ENCODE measurements around the gene CCR9. TPM values are rescaled to one million over a fixed set of nuclear protein-coding genes. Genes with fewer than 3 reads are reported as not detected.

CCR9 gene
- total and polyA plus RNA-seq, 10 of the 15 experiments (the other 5 are each of a cell fraction or from before 2014, with no cell fraction given): 0.05 to 3.9 (median 2.4) TPM

GRCh38 chr3:45929042-45929679, 42.8 kb downstream of the CCR9 start (continued):
- TF ChIP-seq MYC (IDR thresholded peaks at IDR 0.05; ENCODE audit: insufficient read depth, insufficient read length, insufficient replicate concordance, low read length, severe bottlenecking): no peak
- 0 out of 4 replicates have a peak, but pooled peaks of 1 of the 2 experiments have one; percentile 25 for TF ChIP-seq BHLHE40 (IDR thresholded peaks at IDR 0.05; ENCODE audit: borderline replicate concordance in 1 of 2, low read depth in 2 of 2, low read length in 1 of 2)
- no peak for TF ChIP-seq CUX1 (IDR thresholded peaks at IDR 0.05; ENCODE audit: insufficient replicate concordance, low read depth, low read length)
- peak; percentile 66; the same call in 1 of the 2 replicates for TF ChIP-seq RB1 (IDR thresholded peaks at IDR 0.05; ENCODE audit: borderline replicate concordance)
- no peak for TF ChIP-seq HCFC1 (IDR thresholded peaks at IDR 0.05; ENCODE audit: low read length)
- no peak for TF ChIP-seq JUNB (IDR thresholded peaks at IDR 0.05)
- no peak for TF ChIP-seq TCF12 (IDR thresholded peaks at IDR 0.05; ENCODE audit: low read depth, low read length)
- TF ChIP-seq IRF4 (IDR thresholded peaks at IDR 0.05; ENCODE audit: low read depth, low read length): 0 out of 2 replicates have a peak, but pooled peaks have one; percentile 23
- TF ChIP-seq E2F4 (IDR thresholded peaks at IDR 0.05; ENCODE audit: low read depth, low read length): no peak
- TF ChIP-seq ESRRA (IDR thresholded peaks at IDR 0.05; ENCODE audit: low read length): no peak
- TF ChIP-seq SREBF1 (IDR thresholded peaks at IDR 0.05; ENCODE audit: low read length): no peak
- no peak for TF ChIP-seq ZNF622 (IDR thresholded peaks at IDR 0.05)
- peak; percentile 94 to 98 (median 97); a peak in 5 of 6 replicates for TF ChIP-seq CTCF (IDR thresholded peaks at IDR 0.05 in 2 of 3, conservative IDR thresholded peaks at IDR 0.05 in 1 of 3; ENCODE audit: control insufficient read depth in 2 of 3, extremely low read depth in 1 of 3, insufficient read depth in 1 of 3, low read depth in 3 of 3, low read length in 3 of 3)
- peak; percentile 41 for TF ChIP-seq RELA (IDR thresholded peaks at IDR 0.05; ENCODE audit: borderline replicate concordance, partially characterized antibody)
- TF ChIP-seq HDGF (IDR thresholded peaks at IDR 0.05): 0 out of 2 replicates have a peak, but pooled peaks have one; percentile 28
- TF ChIP-seq REST (IDR thresholded peaks at IDR 0.05; ENCODE audit: low read depth, low read length): no peak
- no peak for TF ChIP-seq MTA3 (IDR thresholded peaks at IDR 0.05; ENCODE audit: borderline replicate concordance, low read length)
